GM20000 (cell line): ENCODE data around the gene ADK.

Experiments used
- DNase-seq: peaks from one replicate; pipeline ENCODE4 v3.0.0; 2012; ENCODE audit warnings: low spot score
- CTCF ChIP-seq: IDR thresholded peaks from 2 replicates; pipeline ENCODE4 v1.5.1; 2012; ENCODE audit warnings: mild to moderate bottlenecking, control low read depth; ENCODE audit errors: extremely low read depth, missing control alignments

The ADK gene

GRCh38 chr10:74394416-74394969 is 243.5 kb downstream of the ADK start:
- no peak for DNase-seq
- TF ChIP-seq CTCF: no peak

GRCh38 chr10:74400186-74400585 is 249.2 kb downstream of the ADK start:
- no peak for TF ChIP-seq CTCF
- no peak for DNase-seq

DNA sequence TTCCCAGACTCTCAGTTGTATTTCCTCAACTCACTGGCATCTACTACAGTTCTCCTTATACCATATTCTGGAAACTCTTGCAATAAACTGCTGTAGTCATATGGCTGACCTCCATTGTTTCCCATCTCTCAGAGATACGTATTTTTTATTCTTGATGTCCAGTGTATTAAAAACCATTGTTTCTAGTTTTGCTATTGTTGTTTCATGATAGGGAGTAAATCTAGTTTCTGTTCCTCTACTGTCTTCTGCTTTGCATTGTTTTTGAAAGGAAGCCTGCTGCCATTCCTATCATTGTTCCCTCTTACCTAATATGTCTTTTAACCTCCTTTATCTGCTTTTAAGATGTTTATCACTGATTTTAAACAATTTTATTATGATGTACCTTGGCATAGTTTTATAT is 255.0 kb downstream of the ADK start:
- no peak for DNase-seq
- TF ChIP-seq CTCF: no peak

- DNase-seq: no peak
- no peak for TF ChIP-seq CTCF
These were observed 264.3 kb downstream of the ADK start for GRCh38 chr10:74415146-74415839.

GRCh38 chr10:74417397-74417796 is 266.4 kb downstream of the ADK start:
- no peak for TF ChIP-seq CTCF
- no peak for DNase-seq

- TF ChIP-seq CTCF: no peak
- DNase-seq: no peak
These were observed 267.4 kb downstream of the ADK start for GRCh38 chr10:74418285-74418872.

- no peak for TF ChIP-seq CTCF
- DNase-seq: no peak
These were observed 268.5 kb downstream of the ADK start for GRCh38 chr10:74419491-74419951.
